Endodermal cell (in vitro differentiated cells): ENCODE measurements around the gene VENTX. TPM values are rescaled to one million over a fixed set of nuclear protein-coding genes. Genes with fewer than 3 reads are reported as not detected.
A peak's percentile ranks its signal among the peaks of the same experiment; 100 is the strongest.

ENCODE experiments used
- DNase-seq: peaks from one replicate; pipeline ENCODE4 v3.0.0-alpha.2; 2017
- H3K27ac ChIP-seq: 2 replicates; pipeline ENCODE4 v1.5.1; 2013; ENCODE audit warnings: mild to moderate bottlenecking, low read depth, low read length, moderate library complexity
- H3K27me3 ChIP-seq: 2 replicates; pipeline ENCODE4 v1.6.1; 2013; ENCODE audit warnings: mild to moderate bottlenecking, low read length, moderate library complexity; ENCODE audit not compliant: insufficient read depth, control insufficient read depth, poor library complexity, severe bottlenecking
- H3K36me3 ChIP-seq: 2 replicates; pipeline ENCODE4 v1.7.0; 2013; ENCODE audit warnings: mild to moderate bottlenecking, low read length, moderate library complexity; ENCODE audit not compliant: control insufficient read depth, insufficient read depth
- H3K4me1 ChIP-seq: one replicate; pipeline ENCODE4 v1.7.0; 2013; ENCODE audit warnings: low read length; ENCODE audit not compliant: control insufficient read depth, insufficient read depth
- H3K4me3 ChIP-seq: 2 replicates; pipeline ENCODE4 v1.5.1; 2013; ENCODE audit warnings: mild to moderate bottlenecking, low read length, moderate library complexity
- H3K9ac ChIP-seq: 2 replicates; pipeline ENCODE4 v1.6.1; 2013; ENCODE audit warnings: mild to moderate bottlenecking, low read length, moderate library complexity; ENCODE audit not compliant: poor library complexity, severe bottlenecking; ENCODE audit errors: extremely low read depth
- H3K9me3 ChIP-seq: 2 replicates; pipeline ENCODE4 v1.6.1; 2013; ENCODE audit warnings: mild to moderate bottlenecking, low read length, moderate library complexity; ENCODE audit not compliant: control insufficient read depth
- H3K27ac Mint-ChIP-seq: 2 replicates; pipeline ENCODE4 v1.8.0; 2020; ENCODE audit warnings: mixed read lengths
- H3K27me3 Mint-ChIP-seq: 2 replicates; pipeline ENCODE4 v1.8.0; 2021; ENCODE audit warnings: mild to moderate bottlenecking, mixed read lengths; ENCODE audit not compliant: insufficient read depth
- H3K36me3 Mint-ChIP-seq: 2 replicates; pipeline ENCODE4 v1.8.0; 2020; ENCODE audit warnings: low read depth, mixed read lengths
- H3K4me1 Mint-ChIP-seq: 2 replicates; pipeline ENCODE4 v1.8.0; 2020; ENCODE audit warnings: mixed read lengths
- H3K4me3 Mint-ChIP-seq: 2 replicates; pipeline ENCODE4 v1.8.0; 2020; ENCODE audit warnings: mild to moderate bottlenecking, moderate library complexity, mixed read lengths
- H3K9me3 Mint-ChIP-seq: 2 replicates; pipeline ENCODE4 v1.8.0; 2020; ENCODE audit warnings: mild to moderate bottlenecking, mixed read lengths
- WGBS, 2 experiments: methylation state at CpG; one replicate each; pipeline versions ENCODE4 v1.1.5 to v1.1.7; 2013; ENCODE audit warnings: missing lambda C conversion rate in 2 of 2, mixed read lengths in 1 of 2; ENCODE audit not compliant: insufficient coverage in 1 of 2, insufficient read length in 1 of 2; 5-methylcytosine and 5-hydroxymethylcytosine counted together
- total RNA-seq, 2 donors: library from RNA; stranded (reverse); fragmentation: NEBNext Ultra II Directional in 1 of 2; extraction: Animal tissue kit (Norgen Biotek cat#: 25700) in 1 of 2; gene quantifications; 2 replicates in 1 of 2; 3 replicates in 1 of 2; pipeline ENCODE4 v1.2.1, GENCODE V29; 2021
- TF ChIP-seq, protein P1 (sequence below): fragments of 200-600 bp; sonication (generic); conservative IDR thresholded peaks from 2 replicates; pipeline ENCODE4 v1.5.0; 2021; ENCODE audit warnings: antibody characterized with exemption, mild to moderate bottlenecking

Gene VENTX
- total RNA-seq, 2 donors from 2014 or later, result 5.5 to 14.2 TPM

- DNase-seq, result peak; percentile 74
- Histone ChIP-seq H3K4me1 (no peaks in the 10 kb centered on the region), H3K9ac (no peak overlapping the region), H3K36me3 (no peaks in the 10 kb centered on the region), H3K27ac (no peak overlapping the region), H3K27me3 (peaks cover 77% of the 10 kb centered on the region), H3K4me3 (no peak overlapping the region), H3K9me3 (no peaks in the 10 kb centered on the region)
- WGBS, 2 experiments, result 13 to 22% methylated on average over 35 to 58 of the region's 58 CpGs
- Mint-ChIP-seq H3K4me1 (peaks cover 7% of the 10 kb centered on the region), H3K4me3 (peak overlapping the region; percentile 34), H3K27ac (no peak overlapping the region), H3K9me3 (peaks cover 5% of the 10 kb centered on the region), H3K36me3 (peaks cover 2% of the 10 kb centered on the region), H3K27me3 (peaks cover 80% of the 10 kb centered on the region)
- TF ChIP-seq, protein P1, sequence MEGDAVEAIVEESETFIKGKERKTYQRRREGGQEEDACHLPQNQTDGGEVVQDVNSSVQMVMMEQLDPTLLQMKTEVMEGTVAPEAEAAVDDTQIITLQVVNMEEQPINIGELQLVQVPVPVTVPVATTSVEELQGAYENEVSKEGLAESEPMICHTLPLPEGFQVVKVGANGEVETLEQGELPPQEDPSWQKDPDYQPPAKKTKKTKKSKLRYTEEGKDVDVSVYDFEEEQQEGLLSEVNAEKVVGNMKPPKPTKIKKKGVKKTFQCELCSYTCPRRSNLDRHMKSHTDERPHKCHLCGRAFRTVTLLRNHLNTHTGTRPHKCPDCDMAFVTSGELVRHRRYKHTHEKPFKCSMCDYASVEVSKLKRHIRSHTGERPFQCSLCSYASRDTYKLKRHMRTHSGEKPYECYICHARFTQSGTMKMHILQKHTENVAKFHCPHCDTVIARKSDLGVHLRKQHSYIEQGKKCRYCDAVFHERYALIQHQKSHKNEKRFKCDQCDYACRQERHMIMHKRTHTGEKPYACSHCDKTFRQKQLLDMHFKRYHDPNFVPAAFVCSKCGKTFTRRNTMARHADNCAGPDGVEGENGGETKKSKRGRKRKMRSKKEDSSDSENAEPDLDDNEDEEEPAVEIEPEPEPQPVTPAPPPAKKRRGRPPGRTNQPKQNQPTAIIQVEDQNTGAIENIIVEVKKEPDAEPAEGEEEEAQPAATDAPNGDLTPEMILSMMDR, result no peak
These were observed 8.2 kb upstream of the VENTX start for GRCh38 chr10:133229265-133230043.

DNA sequence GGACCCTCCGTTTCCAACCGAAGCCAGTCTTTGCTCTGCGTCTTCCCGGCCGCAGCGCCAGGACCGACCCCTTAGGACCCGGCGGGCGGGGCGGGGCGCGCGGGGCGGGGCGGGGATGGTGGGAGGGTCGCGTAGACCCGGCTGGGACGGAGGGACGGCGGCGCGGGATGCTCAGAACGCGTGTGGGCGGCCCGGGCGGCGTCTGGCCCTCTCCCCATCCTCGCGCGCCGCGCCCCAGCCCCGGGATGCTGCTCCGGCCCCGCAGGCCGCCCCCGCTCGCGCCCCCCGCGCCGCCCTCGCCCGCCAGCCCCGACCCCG, 7.7 kb upstream of the VENTX start, which contains the start of gene UTF1:
TSS of gene UTF1 (plus strand) at position 174 of the 318 bp plus-strand sequence. CDS start at position 246, 72 bp downstream.
- no peak within 1 kb of the TSS for H3K27ac Mint-ChIP-seq
- H3K27ac ChIP-seq, result no peak within 1 kb of the TSS
- no peaks in the 10 kb centered on the region for H3K4me1 ChIP-seq
- H3K9me3 ChIP-seq, result no peaks in the 10 kb centered on the region
- TF ChIP-seq, protein P1, result no peak
- peaks cover 82% of the 10 kb centered on the region for H3K27me3 ChIP-seq
- H3K4me1 Mint-ChIP-seq, result peaks cover 4% of the 10 kb centered on the region
- H3K9me3 Mint-ChIP-seq, result peaks cover 5% of the 10 kb centered on the region
- no peaks in the 10 kb centered on the region for H3K36me3 ChIP-seq
- peaks cover 84% of the 10 kb centered on the region for H3K27me3 Mint-ChIP-seq
- peaks cover 2% of the 10 kb centered on the region for H3K36me3 Mint-ChIP-seq
- H3K4me3 ChIP-seq, result no peak within 1 kb of the TSS
- no peak within 1 kb of the TSS for H3K9ac ChIP-seq
- H3K4me3 Mint-ChIP-seq, result peak within 1 kb of the TSS; percentile 42
- peak; percentile 67 for DNase-seq
- 0 to 1% methylated on average over 5 to 40 of the region's 49 CpGs for WGBS, 2 experiments

DNA sequence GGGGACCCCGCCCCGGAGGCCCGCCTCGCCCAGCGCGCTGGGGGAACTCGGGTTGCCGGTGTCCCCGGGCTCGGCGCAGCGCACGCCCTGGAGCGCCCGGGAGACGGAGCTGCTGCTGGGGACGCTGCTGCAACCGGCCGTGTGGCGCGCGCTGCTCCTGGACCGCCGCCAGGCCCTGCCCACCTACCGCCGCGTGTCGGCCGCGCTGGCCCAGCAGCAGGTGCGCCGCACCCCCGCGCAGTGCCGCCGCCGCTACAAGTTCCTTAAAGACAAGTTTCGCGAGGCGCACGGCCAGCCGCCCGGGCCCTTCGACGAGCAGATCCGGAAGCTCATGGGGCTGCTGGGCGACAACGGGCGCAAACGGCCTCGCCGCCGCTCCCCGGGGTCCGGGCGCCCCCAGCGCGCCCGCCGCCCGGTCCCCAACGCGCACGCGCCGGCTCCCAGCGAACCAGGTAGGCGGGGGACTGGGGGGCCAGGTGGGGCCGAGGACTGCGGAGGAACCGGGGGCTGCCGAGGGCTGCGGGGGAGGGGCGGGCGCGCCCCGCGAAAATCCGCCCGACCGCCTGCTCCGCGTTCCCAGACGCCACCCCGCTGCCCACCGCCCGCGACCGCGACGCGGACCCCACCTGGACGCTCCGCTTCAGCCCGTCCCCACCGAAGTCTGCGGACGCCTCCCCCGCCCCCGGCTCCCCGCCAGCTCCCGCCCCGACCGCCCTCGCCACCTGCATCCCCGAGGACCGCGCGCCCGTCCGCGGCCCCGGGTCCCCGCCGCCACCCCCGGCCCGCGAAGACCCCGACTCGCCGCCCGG, 7.1 kb upstream of the VENTX start:
- peaks cover 2% of the 10 kb centered on the region for H3K36me3 Mint-ChIP-seq
- H3K27ac Mint-ChIP-seq, result no peak overlapping the region
- TF ChIP-seq, protein P1, result no peak
- H3K4me1 ChIP-seq, result no peaks in the 10 kb centered on the region
- 2 to 3% methylated on average over 48 to 122 of the region's 122 CpGs for WGBS, 2 experiments
- H3K27me3 Mint-ChIP-seq, result peaks cover 90% of the 10 kb centered on the region
- H3K4me1 Mint-ChIP-seq, result peaks cover 2% of the 10 kb centered on the region
- no peaks in the 10 kb centered on the region for H3K9me3 ChIP-seq
- H3K27me3 ChIP-seq, result peaks cover 88% of the 10 kb centered on the region
- peaks cover 5% of the 10 kb centered on the region for H3K9me3 Mint-ChIP-seq
- no peak overlapping the region for H3K27ac ChIP-seq
- no peaks in the 10 kb centered on the region for H3K36me3 ChIP-seq
- H3K4me3 Mint-ChIP-seq, result no peak overlapping the region
- no peak overlapping the region for H3K4me3 ChIP-seq
- H3K9ac ChIP-seq, result no peak overlapping the region
- DNase-seq, result peak; percentile 82
